HFF-Myc (cell line): Measurements from ENCODE around the gene DENND5B.
"Not testable (repeated sequence)": the region's sequence is repeated elsewhere in the genome, so short reads cannot be mapped to it uniquely, and the experiment has no call there.

Source experiments
- DNase-seq: peaks from one replicate; pipeline ENCODE4 v3.0.0-alpha.2; 2011; ENCODE audit warnings: low read depth; ENCODE audit errors: extremely low read depth
- H3K4me3 ChIP-seq: replicated peaks from 2 replicates; pipeline ENCODE4 v1.5.1; 2011; ENCODE audit warnings: low read depth, mild to moderate bottlenecking, control low read depth, low read length
- CTCF ChIP-seq: IDR thresholded peaks from 2 replicates; pipeline ENCODE4 v1.5.1; 2012; ENCODE audit warnings: mild to moderate bottlenecking, low read depth, low read length, control low read depth; ENCODE audit errors: missing control alignments

The DENND5B gene

GRCh38 chr12:31627456-31628054 is 36.6 kb upstream of the DENND5B start:
- H3K4me3 ChIP-seq: no peak overlapping the region
- no peak for TF ChIP-seq CTCF
- DNase-seq: no peak

- DNase-seq: no peak
- H3K4me3 ChIP-seq: no peak overlapping the region
- no peak for TF ChIP-seq CTCF
Observed at GRCh38 chr12:31626270-31626995, 35.5 kb upstream of the DENND5B start.

GRCh38 chr12:31622038-31622437 is 31.1 kb upstream of the DENND5B start:
- no peak for TF ChIP-seq CTCF
- DNase-seq: no peak
- no peak overlapping the region for H3K4me3 ChIP-seq

GRCh38 chr12:31620311-31620710 is 29.4 kb upstream of the DENND5B start:
- no peak overlapping the region for H3K4me3 ChIP-seq
- TF ChIP-seq CTCF: no peak
- DNase-seq: no peak

- H3K4me3 ChIP-seq: no peak overlapping the region
- TF ChIP-seq CTCF: no peak
Observed at GRCh38 chr12:31618228-31619025, 27.5 kb upstream of the DENND5B start.

GRCh38 chr12:31612819-31613218 is 21.9 kb upstream of the DENND5B start:
- no peak for DNase-seq
- no peak overlapping the region for H3K4me3 ChIP-seq
- TF ChIP-seq CTCF: no peak

More at GRCh38 chr12:31618228-31619025, 27.5 kb upstream of the DENND5B start:
- DNase-seq: no peak

- not testable (repeated sequence) for DNase-seq, H3K4me3 ChIP-seq
Observed at GRCh38 chr12:31608299-31608698, 17.4 kb upstream of the DENND5B start.
